ES-I3 (cell line): ENCODE results near the gene IBTK.
"Not testable (repeated sequence)": the region's sequence is repeated elsewhere in the genome, so short reads cannot be mapped to it uniquely, and the experiment has no call there.

ENCODE experiments used
- H3K36me3 ChIP-seq: 2 replicates; pipeline ENCODE4 v1.6.1; 2013; ENCODE audit warnings: mild to moderate bottlenecking, low read length, control low read depth, moderate library complexity; ENCODE audit not compliant: insufficient read depth
- H3K4me1 ChIP-seq: 2 replicates; pipeline ENCODE4 v1.6.1; 2013; ENCODE audit warnings: mild to moderate bottlenecking, control low read depth, low read length; ENCODE audit not compliant: insufficient read depth
- H3K9ac ChIP-seq: 2 replicates; pipeline ENCODE4 v1.6.1; 2013; ENCODE audit warnings: low read depth, mild to moderate bottlenecking, low read length, moderate library complexity
- H3K9me3 ChIP-seq: 2 replicates; pipeline ENCODE4 v1.6.1; 2013; ENCODE audit warnings: mild to moderate bottlenecking, low read length, moderate library complexity; ENCODE audit not compliant: control insufficient read depth, insufficient read depth

The IBTK gene

DNA sequence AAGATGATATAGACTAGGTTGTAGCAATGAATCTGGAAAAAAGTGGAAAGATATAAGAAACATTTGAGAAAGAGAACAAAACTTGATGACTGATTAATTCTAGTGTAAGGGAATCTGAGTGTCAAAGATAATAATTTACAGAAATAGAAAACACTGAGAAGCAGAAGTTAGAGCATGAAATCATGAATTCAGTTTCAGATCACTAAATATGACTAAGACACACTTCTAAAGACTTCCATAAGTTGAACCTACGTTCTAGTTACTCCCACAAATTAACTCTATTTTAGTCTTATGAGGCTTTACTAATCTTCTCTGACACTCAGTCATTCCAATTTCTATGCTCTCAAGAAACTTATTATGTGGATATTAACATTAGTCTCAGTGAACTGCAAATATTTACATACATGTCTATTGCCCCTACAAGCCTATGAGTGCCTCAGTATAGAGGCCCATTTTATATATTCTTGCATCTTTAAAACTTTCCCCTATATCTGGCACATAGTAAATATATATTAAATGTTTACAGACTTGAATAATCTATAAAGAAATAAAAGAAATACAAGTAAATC is 30.4 kb downstream of the IBTK start:
- peaks cover 10% of the 10 kb centered on the region for H3K36me3 ChIP-seq
- H3K9ac ChIP-seq = no peak overlapping the region
- no peaks in the 10 kb centered on the region for H3K9me3 ChIP-seq
- H3K4me1 ChIP-seq = no peaks in the 10 kb centered on the region

DNA sequence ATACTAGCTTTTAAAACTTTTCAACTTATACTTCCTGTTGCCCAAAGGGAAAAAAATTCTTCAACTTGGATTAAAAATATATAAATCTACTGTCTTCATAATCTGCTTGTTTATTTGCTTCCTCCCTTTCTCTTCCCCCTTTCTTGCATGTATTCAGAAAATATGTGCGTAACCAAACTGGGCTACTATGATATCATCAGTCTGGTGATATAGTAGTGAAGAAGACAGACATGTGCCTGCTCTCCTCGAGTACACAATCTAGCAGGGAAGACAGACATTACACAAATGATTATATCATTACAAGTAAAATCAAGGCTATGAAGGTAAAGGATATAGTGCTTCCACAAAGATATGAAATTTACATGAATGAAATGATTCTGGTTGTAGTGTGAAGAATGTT is 31.0 kb downstream of the IBTK start:
- H3K9ac ChIP-seq = no peak overlapping the region
- H3K36me3 ChIP-seq = peaks cover 10% of the 10 kb centered on the region
- H3K9me3 ChIP-seq = no peaks in the 10 kb centered on the region
- H3K4me1 ChIP-seq = no peaks in the 10 kb centered on the region

DNA sequence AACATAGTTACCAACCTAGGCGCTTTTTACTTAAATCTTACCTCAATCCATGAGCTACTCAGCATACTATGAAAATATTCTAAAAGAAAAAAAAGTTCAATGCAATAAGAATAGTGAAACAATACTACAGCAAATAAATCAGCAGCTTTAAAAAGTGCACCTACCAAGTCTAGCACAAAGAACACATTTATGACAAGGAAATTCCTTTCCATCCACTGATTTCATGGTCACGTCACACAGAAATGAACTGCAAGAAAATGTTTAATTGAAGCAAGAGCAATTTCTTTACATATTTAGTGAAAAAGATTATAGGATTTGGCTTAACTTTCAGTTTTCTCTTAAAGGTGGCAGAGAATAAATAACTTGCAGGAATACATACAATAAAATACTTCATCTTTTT is 36.2 kb downstream of the IBTK start:
- Histone ChIP-seq H3K9me3 (no peaks in the 10 kb centered on the region), H3K4me1 (no peaks in the 10 kb centered on the region), H3K36me3 (peaks cover 8% of the 10 kb centered on the region)

DNA sequence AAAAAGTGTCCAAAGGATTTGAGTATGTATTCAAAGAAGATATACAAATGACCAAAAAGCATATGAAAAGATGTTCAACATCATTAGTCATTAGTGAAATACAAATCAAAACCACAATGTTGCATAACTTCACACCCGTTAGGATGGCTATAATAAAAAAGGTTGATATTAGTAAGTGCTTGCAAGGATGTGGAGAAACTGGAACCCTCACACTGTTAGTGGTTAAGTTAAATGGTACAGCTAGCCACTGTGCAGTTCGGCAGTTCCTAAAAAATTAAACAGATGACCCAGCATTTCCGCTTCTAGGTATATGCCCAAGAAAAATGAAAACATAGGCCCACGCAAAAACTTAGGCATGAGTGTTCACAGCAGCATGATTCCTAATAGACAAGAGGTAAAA is 38.6 kb downstream of the IBTK start:
- Histone ChIP-seq H3K9me3 (no peaks in the 10 kb centered on the region), H3K9ac (no peak overlapping the region), H3K4me1 (no peaks in the 10 kb centered on the region), H3K36me3 (peaks cover 2% of the 10 kb centered on the region; the same call in 1 of the 2 replicates)

More for the DNA sequence above, 36.2 kb downstream of the IBTK start:
- H3K9ac ChIP-seq = no peak overlapping the region

DNA sequence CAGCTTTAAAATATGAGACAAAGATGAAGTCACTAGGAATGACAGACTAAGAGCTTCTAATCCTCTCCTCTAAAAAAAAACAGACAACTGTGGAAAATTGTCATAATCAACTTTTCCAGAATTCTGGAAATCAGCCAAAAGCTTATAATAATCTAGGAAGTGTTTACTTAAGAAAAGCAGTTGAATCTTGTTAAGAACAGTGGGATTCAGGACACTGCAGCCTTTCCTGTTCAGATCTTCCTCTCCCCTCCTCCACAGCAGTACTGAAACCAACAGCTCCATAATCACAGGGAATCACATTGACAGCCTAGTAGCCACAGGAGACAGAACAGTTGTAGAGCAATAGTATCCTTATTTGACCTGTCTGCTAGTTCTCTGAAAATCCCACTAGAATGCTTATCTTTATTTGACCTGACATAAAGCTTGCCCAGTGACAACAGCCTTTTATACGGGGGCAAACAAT is 41.6 kb downstream of the IBTK start:
- Histone ChIP-seq H3K9ac (no peak overlapping the region), H3K36me3 (peaks cover 5% of the 10 kb centered on the region; the same call in 1 of the 2 replicates), H3K9me3 (no peaks in the 10 kb centered on the region), H3K4me1 (no peaks in the 10 kb centered on the region)

DNA sequence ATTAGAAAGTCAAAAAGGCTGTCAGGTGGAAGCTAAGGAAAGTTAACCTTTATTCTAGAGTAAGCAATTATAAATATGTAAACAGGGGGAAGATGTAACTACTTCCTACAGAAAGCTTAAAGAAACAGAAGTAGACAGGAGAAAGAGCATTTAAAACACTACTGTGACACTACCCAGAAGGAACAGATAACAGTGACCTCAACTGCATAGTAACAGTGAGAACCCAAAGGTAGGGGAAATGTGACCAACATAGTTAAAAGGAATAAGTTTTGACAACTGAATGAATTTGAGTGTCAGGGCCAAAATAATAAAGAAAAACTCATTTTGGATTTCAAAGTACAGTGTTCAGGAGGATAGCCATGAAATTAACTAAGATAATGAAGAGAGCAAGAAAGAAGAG is 43.5 kb downstream of the IBTK start:
- H3K36me3 ChIP-seq = peaks cover 11% of the 10 kb centered on the region
- H3K4me1 ChIP-seq = no peaks in the 10 kb centered on the region
- H3K9me3 ChIP-seq = no peaks in the 10 kb centered on the region
- H3K9ac ChIP-seq = no peak overlapping the region

DNA sequence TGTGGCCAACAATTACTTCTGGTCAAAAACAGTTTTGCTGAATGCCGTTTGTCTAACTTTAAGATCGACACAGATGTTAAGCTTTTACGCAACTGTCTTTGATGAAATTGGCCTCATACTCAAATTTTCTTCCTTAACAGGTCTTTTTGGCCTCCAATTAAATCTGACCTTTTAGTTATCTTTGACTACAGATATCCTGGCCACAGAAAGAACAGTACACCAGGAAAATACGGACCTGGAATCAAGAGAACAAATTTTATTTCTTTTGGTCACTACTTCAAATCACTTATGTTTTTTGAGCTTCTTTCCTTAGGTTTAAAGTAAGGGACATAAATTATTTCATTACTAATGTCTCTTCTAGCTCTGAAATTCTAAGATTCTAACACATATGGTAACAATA is 49.8 kb downstream of the IBTK start:
- H3K36me3 ChIP-seq = peaks cover 11% of the 10 kb centered on the region

DNA sequence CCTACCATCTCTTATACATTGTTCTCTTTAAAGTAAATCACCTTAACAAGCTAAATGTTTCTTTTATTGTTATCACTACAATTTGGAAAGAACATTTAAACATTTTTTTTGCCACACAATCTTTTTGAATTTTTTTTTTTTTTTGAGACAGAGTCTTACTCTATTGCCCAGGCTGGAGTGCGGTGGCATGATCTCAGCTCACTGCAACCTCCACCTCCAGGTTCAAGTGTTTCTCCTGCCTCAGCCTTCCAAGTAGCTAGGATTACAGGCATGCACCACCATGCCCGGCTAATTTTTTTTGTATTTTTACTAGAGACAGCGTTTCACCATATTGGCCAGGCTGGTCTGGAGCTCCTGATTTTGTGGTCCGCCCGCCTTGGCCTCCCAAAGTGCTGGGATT is 50.3 kb downstream of the IBTK start:
- not testable (repeated sequence) for H3K4me1 ChIP-seq, H3K9me3 ChIP-seq, H3K36me3 ChIP-seq, H3K9ac ChIP-seq

More for the DNA sequence above, 49.8 kb downstream of the IBTK start:
- Histone ChIP-seq H3K9me3 (no peaks in the 10 kb centered on the region), H3K9ac (no peak overlapping the region), H3K4me1 (no peaks in the 10 kb centered on the region)

DNA sequence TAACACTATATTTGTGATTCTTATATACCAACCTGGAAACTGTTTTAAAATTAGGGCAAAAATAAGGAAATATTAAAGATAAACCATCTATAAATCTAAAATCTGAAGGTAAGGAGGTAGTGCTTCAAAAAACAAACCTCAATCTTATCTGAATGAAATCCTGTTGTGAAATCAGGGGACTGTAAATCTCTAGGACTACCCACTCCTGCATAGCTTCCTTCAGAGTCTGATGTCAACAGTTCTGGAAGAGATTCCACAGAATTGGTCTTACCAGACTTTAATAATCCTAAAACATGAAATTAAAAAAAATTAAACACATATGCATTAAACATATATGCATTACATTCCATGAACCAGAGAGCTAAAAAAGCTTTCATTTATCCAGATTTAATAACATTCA is 51.4 kb downstream of the IBTK start:
- Histone ChIP-seq H3K4me1 (no peaks in the 10 kb centered on the region), H3K9me3 (no peaks in the 10 kb centered on the region), H3K9ac (no peak overlapping the region), H3K36me3 (peaks cover 6% of the 10 kb centered on the region)

DNA sequence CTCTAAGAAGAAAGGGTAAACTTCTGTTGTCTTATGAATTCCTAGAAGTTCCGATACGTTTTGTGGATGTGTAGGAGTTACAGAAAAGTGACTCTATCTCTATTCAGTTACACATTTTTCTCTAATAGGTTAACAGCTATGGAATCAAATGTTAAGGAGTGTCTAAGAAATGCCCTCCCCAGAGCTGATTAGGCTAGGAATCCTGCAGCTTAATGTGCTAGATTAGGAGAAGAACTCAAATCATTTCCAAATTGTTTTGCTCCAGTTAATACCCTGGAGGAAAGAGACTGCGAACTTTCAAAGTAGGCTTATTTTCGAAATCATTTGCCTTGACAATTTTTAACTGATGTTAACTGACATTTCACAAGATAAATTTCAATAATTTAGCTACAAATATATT is 51.9 kb downstream of the IBTK start:
- H3K36me3 ChIP-seq = peaks cover 6% of the 10 kb centered on the region
- no peak overlapping the region for H3K9ac ChIP-seq
- H3K9me3 ChIP-seq = no peaks in the 10 kb centered on the region
- H3K4me1 ChIP-seq = no peaks in the 10 kb centered on the region

DNA sequence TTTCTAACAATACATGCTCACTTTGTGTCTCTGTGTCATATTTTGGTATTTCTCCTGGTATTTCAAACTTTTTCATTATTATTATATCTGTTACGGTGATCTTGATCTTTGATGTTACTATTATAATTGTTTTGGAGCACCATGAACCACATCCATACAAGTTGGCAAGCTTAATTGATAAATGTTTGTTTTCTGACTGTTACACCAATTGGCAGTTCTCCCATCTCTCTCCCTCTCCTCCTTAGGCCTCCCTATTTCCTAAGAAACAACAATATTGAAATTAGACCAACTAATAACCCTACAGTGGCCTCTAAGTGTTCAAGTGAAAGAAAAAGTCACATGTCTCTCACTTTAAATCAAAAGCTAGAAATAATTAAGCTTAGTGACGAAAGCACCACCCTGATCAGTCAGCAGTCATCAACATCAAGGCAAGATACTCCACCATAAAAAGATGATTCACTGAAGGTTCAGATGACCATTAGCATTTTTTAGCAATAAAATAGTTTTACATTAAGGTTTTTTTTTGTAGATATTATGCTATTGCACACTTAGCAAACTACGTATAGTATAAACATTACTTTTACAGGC is 61.5 kb downstream of the IBTK start:
- H3K9me3 ChIP-seq = no peaks in the 10 kb centered on the region
- 0 out of 2 replicates have a peak, but pooled peaks cover 4% of the 10 kb centered on the region for H3K36me3 ChIP-seq
- no peak overlapping the region for H3K9ac ChIP-seq
- H3K4me1 ChIP-seq = no peaks in the 10 kb centered on the region; the same call in 1 of the 2 replicates

DNA sequence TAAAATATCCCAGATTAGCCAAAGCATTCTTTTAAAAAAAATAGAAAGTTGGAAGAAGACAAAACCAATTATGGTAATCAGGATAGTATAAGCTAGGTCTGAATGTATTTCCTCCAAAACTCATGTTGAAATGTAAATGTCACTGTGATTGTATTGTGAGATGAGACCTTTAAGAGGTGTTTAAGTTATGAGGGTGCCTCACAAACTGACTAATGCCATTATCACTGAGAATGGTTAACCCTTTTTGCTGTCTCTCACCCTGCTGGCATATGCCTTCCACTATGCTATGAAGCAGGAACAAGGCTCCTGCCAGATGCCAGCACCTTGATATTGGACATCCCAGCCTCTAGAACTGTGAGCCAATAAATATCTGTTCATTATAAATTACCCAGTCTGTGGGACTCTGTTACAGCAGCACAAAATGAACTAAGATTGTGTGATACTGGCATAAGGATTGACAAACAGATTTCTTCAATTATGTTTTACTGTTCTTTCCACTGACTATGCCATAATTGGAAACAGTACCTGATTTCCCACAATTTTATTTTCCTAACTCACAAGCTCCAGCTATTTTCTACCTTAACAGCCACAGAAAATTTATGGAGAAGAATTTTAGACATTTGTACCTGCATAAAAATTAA is 63.8 kb downstream of the IBTK start:
- Histone ChIP-seq H3K4me1 (no peaks in the 10 kb centered on the region; the same call in 1 of the 2 replicates), H3K9ac (no peak overlapping the region)

DNA sequence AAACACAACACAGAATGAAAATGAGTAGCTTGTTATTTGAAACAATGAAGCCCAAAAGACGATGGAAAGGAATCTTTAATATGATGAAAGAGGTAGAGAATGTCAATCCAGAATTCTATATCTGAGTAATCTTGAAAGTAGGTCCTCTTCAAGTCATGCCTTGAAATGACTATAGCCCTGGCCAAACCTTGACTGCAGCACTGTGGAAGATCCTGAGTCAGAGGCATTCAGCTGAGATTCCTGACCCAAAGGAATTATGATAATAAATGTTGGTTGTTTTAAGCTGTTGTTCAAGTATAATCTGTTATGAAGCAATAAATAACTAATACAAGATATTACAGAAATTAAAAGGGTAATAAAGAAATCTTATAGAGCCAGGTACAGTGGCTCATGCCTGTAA is 64.8 kb downstream of the IBTK start:
- peaks cover 7% of the 10 kb centered on the region; the same call in 1 of the 2 replicates for H3K36me3 ChIP-seq
- no peak overlapping the region for H3K9ac ChIP-seq
- no peaks in the 10 kb centered on the region for H3K9me3 ChIP-seq

More for the DNA sequence above, 63.8 kb downstream of the IBTK start:
- H3K36me3 ChIP-seq = peaks cover 7% of the 10 kb centered on the region; the same call in 1 of the 2 replicates
- no peaks in the 10 kb centered on the region for H3K9me3 ChIP-seq

DNA sequence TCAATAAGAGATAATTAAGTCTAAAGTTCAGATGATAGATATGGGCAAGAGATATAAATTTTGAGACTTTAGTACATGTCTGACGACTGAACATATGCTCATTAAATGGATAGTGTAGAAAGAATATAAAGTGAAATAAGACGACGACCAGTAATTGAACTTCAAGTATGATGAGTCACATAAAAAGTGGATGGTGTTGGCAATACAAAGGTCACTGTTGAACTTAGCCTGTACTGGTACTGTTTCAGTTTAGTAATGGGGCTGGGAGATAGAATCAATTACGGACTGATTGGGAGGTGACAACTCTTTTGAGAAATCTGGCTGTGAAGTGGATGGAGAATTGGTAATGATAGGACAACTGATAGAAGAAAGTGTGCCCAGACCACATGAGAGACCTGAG is 68.1 kb downstream of the IBTK start:
- Histone ChIP-seq H3K9me3 (no peaks in the 10 kb centered on the region), H3K9ac (no peak overlapping the region), H3K36me3 (peaks cover 3% of the 10 kb centered on the region; the same call in 1 of the 2 replicates), H3K4me1 (no peaks in the 10 kb centered on the region; the same call in 1 of the 2 replicates)

More for the DNA sequence above, 64.8 kb downstream of the IBTK start:
- H3K4me1 ChIP-seq = no peaks in the 10 kb centered on the region; the same call in 1 of the 2 replicates

DNA sequence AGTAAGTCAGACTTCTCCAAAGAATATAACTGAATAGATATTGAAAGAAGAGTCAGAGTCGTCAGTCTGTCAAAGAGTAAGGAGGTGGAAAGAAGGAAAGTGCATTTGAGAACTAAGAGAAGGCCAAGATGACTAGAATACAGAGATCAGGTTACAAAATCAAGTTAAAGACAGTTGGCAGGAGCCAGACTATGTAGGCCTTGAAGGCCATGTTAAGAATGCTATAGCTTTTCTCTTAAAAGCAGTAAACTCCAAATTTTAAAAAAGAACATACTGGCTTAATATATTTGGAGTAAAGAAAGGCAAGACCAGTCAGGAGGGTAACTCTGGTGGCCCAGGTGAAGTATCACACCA is 68.8 kb downstream of the IBTK start:
- H3K4me1 ChIP-seq = no peaks in the 10 kb centered on the region; the same call in 1 of the 2 replicates
- no peak overlapping the region for H3K9ac ChIP-seq
- no peaks in the 10 kb centered on the region for H3K9me3 ChIP-seq
- H3K36me3 ChIP-seq = peaks cover 3% of the 10 kb centered on the region; the same call in 1 of the 2 replicates
